HG03108 (cell line): ENCODE measurements around the gene CRCP.

ENCODE experiments used
- ATAC-seq: cut with Tn5 transposase; IDR thresholded peaks from one replicate; pipeline ENCODE4 v1.9.1; 2021; ENCODE audit warnings: moderate library complexity; ENCODE audit not compliant: unreplicated experiment

The CRCP gene

GRCh38 chr7:66187905-66188304 lies 73.3 kb downstream of the CRCP start:
- ATAC-seq = no peak

GRCh38 chr7:66188645-66189044 lies 74.0 kb downstream of the CRCP start:
- no peak for ATAC-seq

DNA sequence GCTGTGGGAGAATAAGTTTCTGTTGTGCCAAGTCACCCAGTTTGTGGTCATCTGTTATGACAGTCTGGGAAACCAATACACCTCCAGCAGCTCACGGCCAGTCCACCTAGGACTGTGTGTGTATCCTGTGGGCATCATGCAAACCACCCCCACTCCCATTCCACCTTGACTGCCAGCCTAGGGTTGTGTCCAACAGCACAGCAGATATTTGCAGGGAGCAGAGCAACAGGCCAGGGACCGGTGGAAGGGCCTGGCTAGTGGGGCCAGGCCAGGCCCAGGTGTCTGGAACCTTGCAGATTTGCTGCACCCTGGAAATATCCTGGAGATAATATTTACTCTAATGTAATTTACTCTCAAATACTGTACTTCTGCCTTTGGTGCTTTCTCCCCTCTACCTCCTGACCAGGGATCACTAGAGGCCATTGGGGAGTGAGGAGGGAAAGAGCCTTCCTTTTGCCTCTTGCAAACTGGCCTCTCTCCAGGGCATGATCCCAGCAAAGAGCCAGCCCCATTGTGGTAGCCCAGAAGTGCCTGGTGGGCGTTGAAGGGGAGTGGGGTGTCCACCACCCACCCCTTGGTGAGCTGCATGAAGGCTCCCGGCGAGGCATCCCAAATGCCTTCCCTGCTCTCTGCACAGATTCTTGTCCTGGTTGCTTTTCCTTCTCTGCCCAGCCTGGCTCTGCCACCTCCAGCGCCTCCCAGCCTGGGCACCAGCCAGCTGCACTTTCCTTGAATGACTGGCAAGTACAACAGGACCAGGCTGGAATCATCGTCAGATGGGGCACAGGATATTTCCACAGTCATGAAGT lies 75.3 kb downstream of the CRCP start:
- no peak for ATAC-seq

DNA sequence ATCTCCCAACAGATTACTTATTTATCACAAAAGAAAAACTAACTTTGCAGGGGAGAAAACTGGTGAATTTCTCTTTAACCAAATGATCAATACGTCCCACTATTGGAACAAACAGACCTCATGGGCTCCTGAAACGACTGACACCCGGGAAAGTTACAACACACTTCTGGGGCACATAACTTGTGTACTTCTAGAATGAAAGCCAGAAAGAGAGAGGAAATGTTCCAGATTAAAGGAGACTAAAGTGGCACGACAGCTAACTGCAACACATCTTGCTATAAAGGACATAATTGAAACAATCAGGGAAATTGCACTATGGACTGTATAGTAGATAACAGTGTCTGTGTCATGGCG lies 75.8 kb downstream of the CRCP start:
- ATAC-seq = no peak

DNA sequence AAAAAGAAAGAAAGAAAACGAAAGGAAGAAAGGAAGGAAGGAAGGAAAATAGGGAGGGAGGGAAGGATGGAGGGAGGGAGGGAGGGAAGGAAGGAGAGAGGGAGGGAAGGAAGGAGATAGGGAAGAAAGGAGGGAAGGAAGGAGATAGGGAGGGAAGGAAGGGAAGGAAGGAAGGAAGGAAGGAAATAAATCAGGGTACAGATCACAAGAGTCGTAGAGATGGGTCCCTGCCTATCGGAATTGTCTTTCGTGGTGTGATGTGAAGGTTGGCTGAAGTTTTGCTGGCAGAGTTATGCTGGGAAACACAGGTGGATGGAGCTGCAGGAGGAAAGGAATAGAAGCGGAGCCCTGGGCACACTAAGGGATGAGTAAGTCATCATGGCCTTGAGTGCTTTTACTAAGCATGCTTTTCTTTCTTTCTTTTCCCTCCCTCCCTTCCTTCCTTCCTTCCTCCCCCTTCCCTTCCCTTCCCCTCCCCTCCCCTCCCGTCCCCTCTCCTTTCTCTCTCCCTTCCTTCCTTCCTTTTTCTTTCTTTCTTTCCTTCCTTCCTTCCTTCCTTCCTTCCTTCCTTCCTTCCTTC lies 78.6 kb downstream of the CRCP start:
- ATAC-seq = no peak

GRCh38 chr7:66198469-66198868 lies 83.8 kb downstream of the CRCP start:
- ATAC-seq = no peak

GRCh38 chr7:66198956-66199355 lies 84.3 kb downstream of the CRCP start:
- ATAC-seq = no peak

DNA sequence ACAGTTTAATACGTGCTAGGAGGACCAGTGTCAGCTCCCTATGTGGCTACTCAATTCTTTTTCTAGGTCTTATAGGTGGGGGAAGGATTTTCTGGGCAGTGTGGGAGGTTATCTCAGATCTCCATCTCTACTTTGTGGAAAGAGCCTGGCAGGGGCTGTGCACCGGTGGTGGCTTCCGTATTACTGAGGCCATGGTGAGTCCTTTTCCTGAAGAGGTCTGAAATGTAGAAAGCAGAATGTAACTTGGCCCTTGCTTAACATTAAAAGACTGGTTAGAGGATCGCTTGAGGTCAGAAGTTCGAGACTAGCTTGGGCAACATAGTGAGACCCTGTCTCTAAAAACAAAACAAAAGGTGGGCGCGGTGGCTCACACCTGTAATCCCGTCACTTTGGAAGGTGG lies 87.8 kb downstream of the CRCP start:
- ATAC-seq = no peak
